ENCODE measurements around the gene NMT1. TPM values are rescaled to one million over a fixed set of nuclear protein-coding genes. Genes with fewer than 3 reads are reported as not detected.

NMT1 gene
- total and polyA plus RNA-seq, 2 of the 13 experiments (the other 11 are each of a cell fraction or from before 2014, with no cell fraction given), result 75.7 to 142 TPM

DNA sequence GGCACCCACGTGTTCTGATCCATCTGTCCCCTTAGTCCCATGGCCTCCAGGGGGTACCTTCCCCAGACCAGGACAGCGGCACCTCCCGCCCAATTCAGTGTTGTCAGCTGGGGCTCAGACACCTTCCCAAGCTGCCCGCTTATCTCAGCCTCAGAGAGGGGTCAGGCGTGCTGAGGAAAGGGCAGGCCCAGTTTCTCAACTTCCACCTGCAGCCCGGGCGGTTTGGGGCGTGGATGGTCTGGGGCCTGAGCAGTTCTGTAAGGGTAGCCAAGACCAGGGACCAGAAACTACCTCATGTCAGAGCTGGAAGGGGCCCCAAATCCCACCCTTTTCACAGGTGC lies 66.1 kb downstream of the NMT1 start (continued):
- TF ChIP-seq PTBP1 (IDR thresholded peaks at IDR 0.05; ENCODE audit: low read depth, low read length, poor library complexity, severe bottlenecking) (peak; percentile 16), ZNF138 (CRISPR knock-in tag; IDR thresholded peaks at IDR 0.05; ENCODE audit: low read depth) (0 out of 2 replicates have a peak, but pooled peaks have one; percentile 61), ZBTB7A (CRISPR knock-in tag; IDR thresholded peaks at IDR 0.05) (no peak), SMYD3 (CRISPR knock-in tag; IDR thresholded peaks at IDR 0.05) (no peak), ZNF788 (CRISPR knock-in tag; IDR thresholded peaks at IDR 0.05; ENCODE audit: borderline replicate concordance) (0 out of 2 replicates have a peak, but pooled peaks have one; percentile 18)
- TF ChIP-seq, protein P1, sequence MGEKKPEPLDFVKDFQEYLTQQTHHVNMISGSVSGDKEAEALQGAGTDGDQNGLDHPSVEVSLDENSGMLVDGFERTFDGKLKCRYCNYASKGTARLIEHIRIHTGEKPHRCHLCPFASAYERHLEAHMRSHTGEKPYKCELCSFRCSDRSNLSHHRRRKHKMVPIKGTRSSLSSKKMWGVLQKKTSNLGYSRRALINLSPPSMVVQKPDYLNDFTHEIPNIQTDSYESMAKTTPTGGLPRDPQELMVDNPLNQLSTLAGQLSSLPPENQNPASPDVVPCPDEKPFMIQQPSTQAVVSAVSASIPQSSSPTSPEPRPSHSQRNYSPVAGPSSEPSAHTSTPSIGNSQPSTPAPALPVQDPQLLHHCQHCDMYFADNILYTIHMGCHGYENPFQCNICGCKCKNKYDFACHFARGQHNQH (CRISPR knock-in tag; IDR thresholded peaks at IDR 0.05), result no peak
- TF ChIP-seq, protein P2, sequence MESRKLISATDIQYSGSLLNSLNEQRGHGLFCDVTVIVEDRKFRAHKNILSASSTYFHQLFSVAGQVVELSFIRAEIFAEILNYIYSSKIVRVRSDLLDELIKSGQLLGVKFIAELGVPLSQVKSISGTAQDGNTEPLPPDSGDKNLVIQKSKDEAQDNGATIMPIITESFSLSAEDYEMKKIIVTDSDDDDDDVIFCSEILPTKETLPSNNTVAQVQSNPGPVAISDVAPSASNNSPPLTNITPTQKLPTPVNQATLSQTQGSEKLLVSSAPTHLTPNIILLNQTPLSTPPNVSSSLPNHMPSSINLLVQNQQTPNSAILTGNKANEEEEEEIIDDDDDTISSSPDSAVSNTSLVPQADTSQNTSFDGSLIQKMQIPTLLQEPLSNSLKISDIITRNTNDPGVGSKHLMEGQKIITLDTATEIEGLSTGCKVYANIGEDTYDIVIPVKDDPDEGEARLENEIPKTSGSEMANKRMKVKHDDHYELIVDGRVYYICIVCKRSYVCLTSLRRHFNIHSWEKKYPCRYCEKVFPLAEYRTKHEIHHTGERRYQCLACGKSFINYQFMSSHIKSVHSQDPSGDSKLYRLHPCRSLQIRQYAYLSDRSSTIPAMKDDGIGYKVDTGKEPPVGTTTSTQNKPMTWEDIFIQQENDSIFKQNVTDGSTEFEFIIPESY (CRISPR knock-in tag; IDR thresholded peaks at IDR 0.05), result peak; percentile 75
- TF ChIP-seq, protein P3, sequence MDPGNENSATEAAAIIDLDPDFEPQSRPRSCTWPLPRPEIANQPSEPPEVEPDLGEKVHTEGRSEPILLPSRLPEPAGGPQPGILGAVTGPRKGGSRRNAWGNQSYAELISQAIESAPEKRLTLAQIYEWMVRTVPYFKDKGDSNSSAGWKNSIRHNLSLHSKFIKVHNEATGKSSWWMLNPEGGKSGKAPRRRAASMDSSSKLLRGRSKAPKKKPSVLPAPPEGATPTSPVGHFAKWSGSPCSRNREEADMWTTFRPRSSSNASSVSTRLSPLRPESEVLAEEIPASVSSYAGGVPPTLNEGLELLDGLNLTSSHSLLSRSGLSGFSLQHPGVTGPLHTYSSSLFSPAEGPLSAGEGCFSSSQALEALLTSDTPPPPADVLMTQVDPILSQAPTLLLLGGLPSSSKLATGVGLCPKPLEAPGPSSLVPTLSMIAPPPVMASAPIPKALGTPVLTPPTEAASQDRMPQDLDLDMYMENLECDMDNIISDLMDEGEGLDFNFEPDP (CRISPR knock-in tag; conservative IDR thresholded peaks at IDR 0.05), result 0 out of 2 replicates have a peak, but pooled peaks have one; percentile 50
- TF ChIP-seq, protein P4, sequence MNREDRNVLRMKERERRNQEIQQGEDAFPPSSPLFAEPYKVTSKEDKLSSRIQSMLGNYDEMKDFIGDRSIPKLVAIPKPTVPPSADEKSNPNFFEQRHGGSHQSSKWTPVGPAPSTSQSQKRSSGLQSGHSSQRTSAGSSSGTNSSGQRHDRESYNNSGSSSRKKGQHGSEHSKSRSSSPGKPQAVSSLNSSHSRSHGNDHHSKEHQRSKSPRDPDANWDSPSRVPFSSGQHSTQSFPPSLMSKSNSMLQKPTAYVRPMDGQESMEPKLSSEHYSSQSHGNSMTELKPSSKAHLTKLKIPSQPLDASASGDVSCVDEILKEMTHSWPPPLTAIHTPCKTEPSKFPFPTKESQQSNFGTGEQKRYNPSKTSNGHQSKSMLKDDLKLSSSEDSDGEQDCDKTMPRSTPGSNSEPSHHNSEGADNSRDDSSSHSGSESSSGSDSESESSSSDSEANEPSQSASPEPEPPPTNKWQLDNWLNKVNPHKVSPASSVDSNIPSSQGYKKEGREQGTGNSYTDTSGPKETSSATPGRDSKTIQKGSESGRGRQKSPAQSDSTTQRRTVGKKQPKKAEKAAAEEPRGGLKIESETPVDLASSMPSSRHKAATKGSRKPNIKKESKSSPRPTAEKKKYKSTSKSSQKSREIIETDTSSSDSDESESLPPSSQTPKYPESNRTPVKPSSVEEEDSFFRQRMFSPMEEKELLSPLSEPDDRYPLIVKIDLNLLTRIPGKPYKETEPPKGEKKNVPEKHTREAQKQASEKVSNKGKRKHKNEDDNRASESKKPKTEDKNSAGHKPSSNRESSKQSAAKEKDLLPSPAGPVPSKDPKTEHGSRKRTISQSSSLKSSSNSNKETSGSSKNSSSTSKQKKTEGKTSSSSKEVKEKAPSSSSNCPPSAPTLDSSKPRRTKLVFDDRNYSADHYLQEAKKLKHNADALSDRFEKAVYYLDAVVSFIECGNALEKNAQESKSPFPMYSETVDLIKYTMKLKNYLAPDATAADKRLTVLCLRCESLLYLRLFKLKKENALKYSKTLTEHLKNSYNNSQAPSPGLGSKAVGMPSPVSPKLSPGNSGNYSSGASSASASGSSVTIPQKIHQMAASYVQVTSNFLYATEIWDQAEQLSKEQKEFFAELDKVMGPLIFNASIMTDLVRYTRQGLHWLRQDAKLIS (CRISPR knock-in tag; IDR thresholded peaks at IDR 0.05), result no peak
- TF ChIP-seq, protein P5, sequence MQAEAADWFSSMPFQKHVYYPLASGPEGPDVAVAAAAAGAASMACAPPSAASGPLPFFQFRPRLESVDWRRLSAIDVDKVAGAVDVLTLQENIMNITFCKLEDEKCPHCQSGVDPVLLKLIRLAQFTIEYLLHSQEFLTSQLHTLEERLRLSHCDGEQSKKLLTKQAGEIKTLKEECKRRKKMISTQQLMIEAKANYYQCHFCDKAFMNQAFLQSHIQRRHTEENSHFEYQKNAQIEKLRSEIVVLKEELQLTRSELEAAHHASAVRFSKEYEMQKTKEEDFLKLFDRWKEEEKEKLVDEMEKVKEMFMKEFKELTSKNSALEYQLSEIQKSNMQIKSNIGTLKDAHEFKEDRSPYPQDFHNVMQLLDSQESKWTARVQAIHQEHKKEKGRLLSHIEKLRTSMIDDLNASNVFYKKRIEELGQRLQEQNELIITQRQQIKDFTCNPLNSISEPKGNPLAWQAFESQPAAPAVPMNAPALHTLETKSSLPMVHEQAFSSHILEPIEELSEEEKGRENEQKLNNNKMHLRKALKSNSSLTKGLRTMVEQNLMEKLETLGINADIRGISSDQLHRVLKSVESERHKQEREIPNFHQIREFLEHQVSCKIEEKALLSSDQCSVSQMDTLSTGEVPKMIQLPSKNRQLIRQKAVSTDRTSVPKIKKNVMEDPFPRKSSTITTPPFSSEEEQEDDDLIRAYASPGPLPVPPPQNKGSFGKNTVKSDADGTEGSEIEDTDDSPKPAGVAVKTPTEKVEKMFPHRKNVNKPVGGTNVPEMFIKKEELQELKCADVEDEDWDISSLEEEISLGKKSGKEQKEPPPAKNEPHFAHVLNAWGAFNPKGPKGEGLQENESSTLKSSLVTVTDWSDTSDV (CRISPR knock-in tag; IDR thresholded peaks at IDR 0.05), result 0 out of 2 replicates have a peak, but pooled peaks have one; percentile 70
- TF ChIP-seq, protein P6, sequence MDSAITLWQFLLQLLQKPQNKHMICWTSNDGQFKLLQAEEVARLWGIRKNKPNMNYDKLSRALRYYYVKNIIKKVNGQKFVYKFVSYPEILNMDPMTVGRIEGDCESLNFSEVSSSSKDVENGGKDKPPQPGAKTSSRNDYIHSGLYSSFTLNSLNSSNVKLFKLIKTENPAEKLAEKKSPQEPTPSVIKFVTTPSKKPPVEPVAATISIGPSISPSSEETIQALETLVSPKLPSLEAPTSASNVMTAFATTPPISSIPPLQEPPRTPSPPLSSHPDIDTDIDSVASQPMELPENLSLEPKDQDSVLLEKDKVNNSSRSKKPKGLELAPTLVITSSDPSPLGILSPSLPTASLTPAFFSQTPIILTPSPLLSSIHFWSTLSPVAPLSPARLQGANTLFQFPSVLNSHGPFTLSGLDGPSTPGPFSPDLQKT (CRISPR knock-in tag; IDR thresholded peaks at IDR 0.05; ENCODE audit: borderline replicate concordance), result no peak
- TF ChIP-seq, protein P7, sequence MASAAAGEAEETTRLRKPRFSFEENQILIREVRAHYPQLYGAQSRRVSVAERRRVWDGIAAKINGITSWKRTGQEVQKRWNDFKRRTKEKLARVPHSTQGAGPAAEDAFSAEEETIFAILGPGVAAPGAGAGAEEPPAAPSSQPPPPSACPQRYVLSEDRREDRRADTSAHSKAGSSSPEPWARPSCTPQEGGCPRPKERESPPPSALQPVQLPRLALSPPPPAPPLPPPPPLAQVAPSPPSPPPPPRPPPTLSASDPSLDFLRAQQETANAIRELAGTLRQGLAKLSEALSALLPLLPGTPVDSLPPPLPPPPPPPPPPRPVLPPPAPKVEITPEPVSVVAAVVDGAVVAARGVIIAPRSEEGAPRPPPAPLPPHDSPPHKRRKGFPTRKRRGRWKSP (CRISPR knock-in tag; IDR thresholded peaks at IDR 0.05), result no peak
- TF ChIP-seq, protein P8, sequence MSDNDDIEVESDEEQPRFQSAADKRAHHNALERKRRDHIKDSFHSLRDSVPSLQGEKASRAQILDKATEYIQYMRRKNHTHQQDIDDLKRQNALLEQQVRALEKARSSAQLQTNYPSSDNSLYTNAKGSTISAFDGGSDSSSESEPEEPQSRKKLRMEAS (IDR thresholded peaks at IDR 0.05), result peak; percentile 26

All from HepG2 (cell line).